T-cell (primary cell): ENCODE data around the gene GPR132. TPM values are rescaled to one million over a fixed set of nuclear protein-coding genes. Genes with fewer than 3 reads are reported as not detected.

Experiments used
- ATAC-seq, 4 experiments: fragments of 200-7000 bp in 3 of 4; fragments of 150-1000 bp in 1 of 4; cut with Tn5 transposase; replicated peaks in 1 of 4; 1 replicate in 3 of 4; 2 replicates in 1 of 4; pipeline ENCODE4 v1.10.0; 2021; ENCODE audit warnings: moderate library complexity in 3 of 4, mild to moderate bottlenecking in 2 of 4, moderate number of reproducible peaks in 1 of 4
- CTCF ChIA-PET, 2 donors: fragments of 300-600 bp; sonication (Branson Sonifier 250); formaldehyde crosslinking; loops; one replicate each; lab custom pipeline; 2022; ENCODE audit warnings: antibody characterized with exemption in 2 of 2; lab: Charles Lee
- POLR2A ChIA-PET, 2 donors: fragments of 300-600 bp; sonication (Branson Sonifier 250); formaldehyde crosslinking; loops; one replicate each; lab custom pipeline; 2022; ENCODE audit warnings: antibody characterized with exemption in 2 of 2; lab: Charles Lee
- DNase-seq, 35 experiments: peaks; one replicate each; pipeline versions ENCODE4 v3.0.0 to v3.0.0-alpha.2; 2013 to 2023
- H3K27ac ChIP-seq: one replicate; pipeline ENCODE4 v1.5.1; 2013; ENCODE audit warnings: low read length
- H3K27me3 ChIP-seq, 2 experiments: replicated peaks in 1 of 2; 1 replicate in 1 of 2; 2 replicates in 1 of 2; pipeline versions ENCODE4 v1.6.1 to v1.7.0; 2013; ENCODE audit warnings: low read length in 1 of 2, mixed read lengths in 1 of 2; ENCODE audit not compliant: control insufficient read depth in 2 of 2, insufficient read depth in 2 of 2; ENCODE audit errors: extremely low read depth in 1 of 2
- H3K36me3 ChIP-seq, 2 donors: 1 replicate in 1 of 2; 2 replicates in 1 of 2; pipeline versions ENCODE4 v1.6.1 to v1.7.0; 2013; ENCODE audit warnings: low read length in 1 of 2; ENCODE audit not compliant: control insufficient read depth in 2 of 2, insufficient read depth in 1 of 2; ENCODE audit errors: extremely low read depth in 1 of 2
- H3K4me1 ChIP-seq, 2 experiments: 1 replicate in 1 of 2; 2 replicates in 1 of 2; pipeline versions ENCODE4 v1.6.1 to v1.7.0; 2013; ENCODE audit warnings: low read length in 2 of 2, mixed read lengths in 1 of 2; ENCODE audit not compliant: insufficient read depth in 2 of 2, control insufficient read depth in 1 of 2; ENCODE audit errors: extremely low read depth in 1 of 2
- H3K4me3 ChIP-seq, 2 donors: 1 replicate in 1 of 2; 2 replicates in 1 of 2; pipeline versions ENCODE4 v1.5.1 to v1.7.0; 2013; ENCODE audit warnings: mild to moderate bottlenecking in 2 of 2, low read length in 1 of 2, moderate library complexity in 1 of 2; ENCODE audit not compliant: control insufficient read depth in 1 of 2; ENCODE audit errors: extremely low read depth in 1 of 2
- H3K9me3 ChIP-seq: 2 replicates; pipeline ENCODE4 v1.7.0; 2013
- H3K27ac Mint-ChIP-seq, 2 donors: one replicate each; pipeline ENCODE4 v1.8.0; 2020 to 2021; ENCODE audit warnings: mild to moderate bottlenecking in 2 of 2, mixed read lengths in 2 of 2
- H3K27me3 Mint-ChIP-seq, 2 donors: one replicate each; pipeline ENCODE4 v1.8.0; 2021 to 2022; ENCODE audit warnings: mixed read lengths in 2 of 2
- H3K36me3 Mint-ChIP-seq: one replicate; pipeline ENCODE4 v1.8.0; 2021; ENCODE audit warnings: mixed read lengths
- H3K4me1 Mint-ChIP-seq, 3 donors: one replicate each; pipeline ENCODE4 v1.8.0; 2020 to 2022; ENCODE audit warnings: mixed read lengths in 3 of 3, mild to moderate bottlenecking in 1 of 3
- H3K4me3 Mint-ChIP-seq, 3 donors: one replicate each; pipeline ENCODE4 v1.8.0; 2020 to 2022; ENCODE audit warnings: mild to moderate bottlenecking in 3 of 3, mixed read lengths in 3 of 3, moderate library complexity in 3 of 3
- H3K9me3 Mint-ChIP-seq, 3 donors: one replicate each; pipeline ENCODE4 v1.8.0; 2020 to 2022; ENCODE audit warnings: mixed read lengths in 3 of 3
- WGBS: methylation state at CpG from one replicate; pipeline ENCODE4 v1.1.5; 2013; ENCODE audit warnings: missing lambda C conversion rate; ENCODE audit not compliant: insufficient coverage; 5-methylcytosine and 5-hydroxymethylcytosine counted together
- total RNA-seq, 35 experiments: library from RNA in 6 of 35; stranded (reverse) in 6 of 35; fragments of 120-200 nt in 1 of 35; gene quantifications; one replicate each; pipeline versions ENCODE4 v1.2.1 to v1.2.4 and lab custom pipeline; 2013 to 2026

GPR132 gene
- total RNA-seq, 5 donors from 2014 or later (not counting 1 experiment from before 2014, with no cell fraction given) = 47.0 to 58.0 (median 49.7) TPM

DNA sequence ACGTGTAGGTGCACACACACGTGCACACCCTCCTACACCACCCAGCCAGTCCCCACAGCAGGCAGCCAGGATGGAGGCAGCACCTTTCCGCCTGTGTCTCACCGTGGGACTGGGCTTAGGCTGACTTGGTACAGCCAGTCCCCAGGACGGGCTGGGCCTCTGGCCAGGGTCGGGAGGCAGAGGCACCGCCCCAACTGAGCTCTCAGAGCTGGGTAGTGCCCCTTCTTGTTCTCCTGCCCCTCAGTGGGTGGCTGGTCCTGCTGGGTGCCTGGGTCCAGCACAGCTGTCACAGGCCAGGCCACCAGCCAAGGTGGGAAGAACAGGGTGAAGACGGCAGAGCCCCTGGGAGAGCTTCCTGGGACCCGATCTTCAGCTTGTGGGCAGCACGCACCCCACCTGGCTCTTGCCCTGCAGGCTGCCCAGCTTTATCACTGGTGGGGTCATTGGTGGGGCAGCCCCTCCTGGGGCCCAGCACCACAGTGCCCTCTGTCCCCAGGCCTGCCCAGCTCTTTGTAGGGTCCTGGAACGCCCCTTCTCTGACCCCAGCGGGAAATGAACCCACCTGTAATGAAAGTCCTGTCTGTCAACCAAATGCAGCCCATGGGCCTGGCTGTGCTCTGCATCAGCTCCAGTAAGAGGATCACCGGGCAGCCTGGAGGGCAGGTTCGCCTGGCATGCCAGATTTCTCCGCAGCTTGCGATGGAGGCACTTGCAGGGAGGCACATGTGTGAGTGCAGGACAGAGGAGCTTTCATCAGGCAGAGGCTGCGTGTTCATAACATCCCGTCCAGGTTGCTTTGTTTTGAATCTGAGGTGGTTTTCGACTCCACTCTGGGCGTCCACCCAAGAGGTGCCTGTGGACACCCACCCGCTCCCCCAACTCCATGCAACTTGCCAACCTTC lies 59.0 kb downstream of the GPR132 start:
- Mint-ChIP-seq H3K36me3 (peaks cover 3% of the 10 kb centered on the region), H3K4me3 (no peak overlapping the region), H3K9me3 (no peaks in the 10 kb centered on the region), H3K27me3 (no peaks in the 10 kb centered on the region), H3K4me1 (no peaks in the 10 kb centered on the region), H3K27ac (no peak overlapping the region)
- 90% methylated on average over 10 of the region's 21 CpGs for WGBS
- ChIA-PET POLR2A (no interaction called here), CTCF (interaction anchor here in 1 of 2 donors (0.6 kb wide), 1 partner anchor 32 kb away, joined by 3 read pairs; no protein-coding TSS in a partner anchor)
- Histone ChIP-seq H3K27ac (no peak overlapping the region), H3K27me3 (no peaks in the 10 kb centered on the region), H3K9me3 (no peaks in the 10 kb centered on the region), H3K4me3 (no peak overlapping the region), H3K4me1 (no peaks in the 10 kb centered on the region), H3K36me3 (peaks cover 19 to 23% of the 10 kb centered on the region in 2 donors)
- DNase-seq = no peak
- no peak for ATAC-seq

GRCh38 chr14:105005329-105005928 lies 59.8 kb downstream of the GPR132 start:
- H3K4me3 ChIP-seq = no peak overlapping the region
- no peaks in the 10 kb centered on the region for H3K27me3 ChIP-seq
- H3K27me3 Mint-ChIP-seq = no peaks in the 10 kb centered on the region
- 88% methylated on average over 19 of the region's 20 CpGs for WGBS
- H3K27ac Mint-ChIP-seq = no peak overlapping the region
- no peak overlapping the region for H3K27ac ChIP-seq
- H3K9me3 Mint-ChIP-seq = no peaks in the 10 kb centered on the region
- H3K36me3 Mint-ChIP-seq = peaks cover 3% of the 10 kb centered on the region
- no peaks in the 10 kb centered on the region for H3K4me1 ChIP-seq
- H3K4me3 Mint-ChIP-seq = no peak overlapping the region
- ATAC-seq (no peak), DNase-seq (no peak)
- H3K36me3 ChIP-seq = peaks cover 15 to 18% of the 10 kb centered on the region in 2 donors
- H3K4me1 Mint-ChIP-seq = no peaks in the 10 kb centered on the region
- CTCF ChIA-PET = interaction anchor here in 1 of 2 donors (0.6 kb wide), 1 partner anchor 31 kb away, joined by 3 read pairs; no protein-coding TSS in a partner anchor
- H3K9me3 ChIP-seq = no peaks in the 10 kb centered on the region
- POLR2A ChIA-PET = interaction anchor here in 1 of 2 donors (0.6 kb wide), 1 partner anchor 15 kb away, joined by 4 read pairs; no protein-coding TSS in a partner anchor

Other genes starting within 250 kb of the GPR132 start
- gene CEP170B, start 200.2 kb downstream of the GPR132 start, total RNA-seq = 10 to 100 TPM in 1 of 5 donors, 1 to 10 TPM in 4; 2.8 to 11.2 (median 6.9) TPM
- 1 to 10 TPM in 4 of 5 donors, under 1 TPM in 1; 0.65 to 4.9 (median 3.9) TPM for gene PLD4, start 140.6 kb downstream of the GPR132 start, total RNA-seq
- under 1 TPM in 3 of 5 donors, not detected in 2; 0.20 to 0.38 (median 0.22) TPM for gene AHNAK2, start 87.1 kb downstream of the GPR132 start, total RNA-seq
- gene CLBA1, start 79.6 kb downstream of the GPR132 start, total RNA-seq = 1 to 10 TPM; 1.2 to 3.4 (median 2.7) TPM
- 10 to 100 TPM; 13.0 to 20.1 (median 15.8) TPM for gene CDCA4, start 44.3 kb downstream of the GPR132 start, total RNA-seq
- gene JAG2, start 103.3 kb upstream of the GPR132 start, total RNA-seq = 1 to 10 TPM in 4 of 5 donors, under 1 TPM in 1; 0.76 to 1.9 (median 1.2) TPM
- 10 to 100 TPM; 10.0 to 25.5 (median 20.2) TPM for gene NUDT14, start 115.9 kb upstream of the GPR132 start, total RNA-seq
- gene BTBD6, start 183.1 kb upstream of the GPR132 start, total RNA-seq = 10 to 100 TPM; 36.0 to 55.1 (median 43.3) TPM
- gene BRF1, start 235.6 kb upstream of the GPR132 start, total RNA-seq = 10 to 100 TPM; 57.7 to 70.5 (median 66.5) TPM
- gene PACS2, start 249.3 kb upstream of the GPR132 start, total RNA-seq = 10 to 100 TPM; 70.9 to 86.9 (median 78.0) TPM